ENCODE measurements around the gene PCCA.

DNA sequence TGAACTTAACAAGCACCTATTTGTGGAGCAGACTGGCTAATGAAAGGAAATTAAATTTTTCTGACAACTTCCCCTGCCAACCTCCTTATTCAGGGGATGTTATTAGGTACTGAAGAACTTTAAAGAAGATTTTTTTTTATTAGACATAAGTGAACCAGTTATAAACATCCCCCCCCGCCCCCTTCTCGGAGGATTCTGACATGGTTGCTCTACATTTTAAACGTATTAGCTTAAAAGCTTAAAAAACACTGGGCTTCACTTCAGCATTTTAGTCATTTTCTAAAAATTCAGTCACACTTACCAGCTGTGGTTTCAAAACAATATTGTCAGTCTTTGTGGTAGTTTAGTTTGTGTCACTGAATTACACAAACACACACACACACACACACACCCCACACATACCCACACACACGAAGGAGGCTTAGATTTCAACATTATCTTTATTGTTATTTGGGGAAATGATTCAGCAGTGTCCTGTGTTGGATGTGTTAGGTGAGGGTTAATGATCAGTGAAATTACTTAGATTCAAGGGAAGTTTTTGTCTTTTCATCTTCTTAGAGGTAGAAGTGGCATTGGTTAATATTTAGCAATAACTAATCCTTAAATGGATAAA lies 145.7 kb downstream of the PCCA start:
- TF ChIP-seq, protein P1, sequence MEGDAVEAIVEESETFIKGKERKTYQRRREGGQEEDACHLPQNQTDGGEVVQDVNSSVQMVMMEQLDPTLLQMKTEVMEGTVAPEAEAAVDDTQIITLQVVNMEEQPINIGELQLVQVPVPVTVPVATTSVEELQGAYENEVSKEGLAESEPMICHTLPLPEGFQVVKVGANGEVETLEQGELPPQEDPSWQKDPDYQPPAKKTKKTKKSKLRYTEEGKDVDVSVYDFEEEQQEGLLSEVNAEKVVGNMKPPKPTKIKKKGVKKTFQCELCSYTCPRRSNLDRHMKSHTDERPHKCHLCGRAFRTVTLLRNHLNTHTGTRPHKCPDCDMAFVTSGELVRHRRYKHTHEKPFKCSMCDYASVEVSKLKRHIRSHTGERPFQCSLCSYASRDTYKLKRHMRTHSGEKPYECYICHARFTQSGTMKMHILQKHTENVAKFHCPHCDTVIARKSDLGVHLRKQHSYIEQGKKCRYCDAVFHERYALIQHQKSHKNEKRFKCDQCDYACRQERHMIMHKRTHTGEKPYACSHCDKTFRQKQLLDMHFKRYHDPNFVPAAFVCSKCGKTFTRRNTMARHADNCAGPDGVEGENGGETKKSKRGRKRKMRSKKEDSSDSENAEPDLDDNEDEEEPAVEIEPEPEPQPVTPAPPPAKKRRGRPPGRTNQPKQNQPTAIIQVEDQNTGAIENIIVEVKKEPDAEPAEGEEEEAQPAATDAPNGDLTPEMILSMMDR (IDR thresholded peaks at IDR 0.05) = no peak
- no peak for TF ChIP-seq POLR2A (IDR thresholded peaks at IDR 0.05)
